PC-3 (cell line): ENCODE measurements around the gene BHLHA15. TPM values are rescaled to one million over a fixed set of nuclear protein-coding genes. Genes with fewer than 3 reads are reported as not detected.

Experiments used
- ATAC-seq: fragments of 200-7000 bp; cut with Tn5 transposase; 2 replicates; pipeline ENCODE4 v1.9.1; 2020; ENCODE audit warnings: mild to moderate bottlenecking, moderate library complexity
- BruUV-seq: library from RNA; stranded (reverse); fragments of 400-500 nt; replicated peaks from 2 replicates; lab custom pipeline; 2021; lab: Mats Ljungman, UMichigan
- CTCF ChIA-PET: fragments of 300-600 bp; sonication (Branson Sonifier 250); formaldehyde crosslinking; loops from one replicate; lab custom pipeline; 2022; ENCODE audit warnings: antibody characterized with exemption; lab: Charles Lee
- POLR2A ChIA-PET: fragments of 300-600 bp; sonication (Branson Sonifier 250); formaldehyde crosslinking; loops from one replicate; lab custom pipeline; 2022; ENCODE audit warnings: antibody characterized with exemption; ENCODE audit not compliant: unreplicated experiment; lab: Charles Lee
- DNase-seq: peaks from one replicate; pipeline ENCODE4 v3.0.0-alpha.2; 2015
- H2AFZ ChIP-seq: fragments of 300-600 bp; sonication (generic); 2 replicates; pipeline ENCODE4 v1.6.0; 2016; ENCODE audit warnings: antibody characterized with exemption, low read length
- H3F3A ChIP-seq: fragments of 300-600 bp; sonication (generic); one replicate; pipeline ENCODE4 v1.6.0; 2017; ENCODE audit warnings: antibody characterized with exemption, low read length, control low read depth, mild to moderate bottlenecking; ENCODE audit not compliant: unreplicated experiment
- H3K27ac ChIP-seq: fragments of 300-600 bp; sonication (generic); 2 replicates; pipeline ENCODE4 v1.5.1; 2016; ENCODE audit warnings: mild to moderate bottlenecking, low read length
- H3K27me3 ChIP-seq: fragments of 300-600 bp; sonication (generic); 2 replicates; pipeline ENCODE4 v1.6.1; 2016; ENCODE audit warnings: low read length, mixed read lengths
- H3K36me3 ChIP-seq: fragments of 300-600 bp; sonication (generic); 2 replicates; pipeline ENCODE4 v1.6.1; 2016; ENCODE audit warnings: low read depth, mixed run types, low read length, mixed read lengths
- H3K4me1 ChIP-seq: fragments of 300-600 bp; sonication (generic); 2 replicates; pipeline ENCODE4 v1.5.1; 2016; ENCODE audit warnings: low read length; ENCODE audit not compliant: insufficient read depth
- H3K4me2 ChIP-seq: fragments of 300-600 bp; sonication (generic); 2 replicates; pipeline ENCODE4 v1.6.0; 2016; ENCODE audit warnings: low read length
- H3K4me3 ChIP-seq: fragments of 300-600 bp; sonication (generic); 2 replicates; pipeline ENCODE4 v1.5.1; 2016; ENCODE audit warnings: mild to moderate bottlenecking, low read length, mixed read lengths
- H3K79me2 ChIP-seq: fragments of 300-600 bp; sonication (generic); 2 replicates; pipeline ENCODE4 v1.6.1; 2017; ENCODE audit warnings: low read length, mixed read lengths
- H3K9ac ChIP-seq: fragments of 300-600 bp; sonication (generic); 2 replicates; pipeline ENCODE4 v1.6.0; 2016; ENCODE audit warnings: mild to moderate bottlenecking, low read length
- H3K9me2 ChIP-seq: fragments of 300-600 bp; sonication (generic); replicated peaks from 2 replicates; pipeline ENCODE4 v1.6.1; 2016; ENCODE audit warnings: mixed run types, low read length, mixed read lengths
- H3K9me3 ChIP-seq: fragments of 300-600 bp; sonication (generic); 2 replicates; pipeline ENCODE4 v1.6.1; 2016; ENCODE audit warnings: low read length, mixed read lengths
- H4K20me1 ChIP-seq: fragments of 300-600 bp; sonication (generic); 2 replicates; pipeline ENCODE4 v1.6.1; 2016; ENCODE audit warnings: low read length, mixed read lengths
- EZH2 ChIP-seq: fragments of 300-600 bp; sonication (generic); IDR thresholded peaks from one replicate; pipeline ENCODE4 v1.6.1; 2017; ENCODE audit warnings: antibody characterized with exemption, mild to moderate bottlenecking, low read length; ENCODE audit not compliant: unreplicated experiment
- EZH2phosphoT487 ChIP-seq: fragments of 300-600 bp; sonication (generic); IDR thresholded peaks from 2 replicates; pipeline ENCODE4 v1.6.1; 2018; ENCODE audit warnings: mild to moderate bottlenecking, antibody characterized with exemption, low read length, borderline replicate concordance
- intact Hi-C: fragments of 100-400 bp; cut with micrococcal nuclease; formaldehyde crosslinking; loops from 2 replicates; pipeline ENCODE4 v1.9.0; 2023
- total RNA-seq: library from RNA; depleted of rRNA; stranded (reverse); fragments of >200 nt; gene quantifications from 2 replicates; pipeline ENCODE4 v1.2.3, GENCODE V29; 2014
- TF ChIP-seq, protein P1 (sequence below): fragments of 300-600 bp; sonication (generic); conservative IDR thresholded peaks from 2 replicates; pipeline ENCODE4 v1.5.1; 2017; ENCODE audit warnings: antibody characterized with exemption, low read depth, mild to moderate bottlenecking, low read length

Gene BHLHA15
- total RNA-seq, 1 experiment from 2014 or later = 12.0 TPM

GRCh38 chr7:98254516-98254915 is 43.3 kb downstream of the BHLHA15 start:
- Histone ChIP-seq H3K9me3 (no peaks in the 10 kb centered on the region), H2AFZ (no peak overlapping the region), H3K27ac (no peak overlapping the region), H3K4me3 (no peak overlapping the region), H3K9me2 (no peaks in the 10 kb centered on the region), H3K4me1 (peaks cover 22% of the 10 kb centered on the region), H3F3A (no peaks in the 10 kb centered on the region), H3K36me3 (no peaks in the 10 kb centered on the region), H3K27me3 (no peaks in the 10 kb centered on the region), H3K79me2 (peaks cover 25% of the 10 kb centered on the region), H3K9ac (no peak overlapping the region), H4K20me1 (no peaks in the 10 kb centered on the region), H3K4me2 (no peak overlapping the region)
- DNase-seq = no peak
- ATAC-seq = no peak
- ChIA-PET CTCF (no interaction called here), POLR2A (interaction anchor here (0.7 kb wide), 1 partner anchor 17 kb away, joined by 16 read pairs; no protein-coding TSS in a partner anchor)
- intact Hi-C loops = no loop called here
- TF ChIP-seq, protein P1, sequence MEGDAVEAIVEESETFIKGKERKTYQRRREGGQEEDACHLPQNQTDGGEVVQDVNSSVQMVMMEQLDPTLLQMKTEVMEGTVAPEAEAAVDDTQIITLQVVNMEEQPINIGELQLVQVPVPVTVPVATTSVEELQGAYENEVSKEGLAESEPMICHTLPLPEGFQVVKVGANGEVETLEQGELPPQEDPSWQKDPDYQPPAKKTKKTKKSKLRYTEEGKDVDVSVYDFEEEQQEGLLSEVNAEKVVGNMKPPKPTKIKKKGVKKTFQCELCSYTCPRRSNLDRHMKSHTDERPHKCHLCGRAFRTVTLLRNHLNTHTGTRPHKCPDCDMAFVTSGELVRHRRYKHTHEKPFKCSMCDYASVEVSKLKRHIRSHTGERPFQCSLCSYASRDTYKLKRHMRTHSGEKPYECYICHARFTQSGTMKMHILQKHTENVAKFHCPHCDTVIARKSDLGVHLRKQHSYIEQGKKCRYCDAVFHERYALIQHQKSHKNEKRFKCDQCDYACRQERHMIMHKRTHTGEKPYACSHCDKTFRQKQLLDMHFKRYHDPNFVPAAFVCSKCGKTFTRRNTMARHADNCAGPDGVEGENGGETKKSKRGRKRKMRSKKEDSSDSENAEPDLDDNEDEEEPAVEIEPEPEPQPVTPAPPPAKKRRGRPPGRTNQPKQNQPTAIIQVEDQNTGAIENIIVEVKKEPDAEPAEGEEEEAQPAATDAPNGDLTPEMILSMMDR = no peak
- TF ChIP-seq EZH2 = no peak
- no peak for TF ChIP-seq EZH2phosphoT487
- no TSS peak for BruUV-seq

GRCh38 chr7:98254951-98255610 is 43.8 kb downstream of the BHLHA15 start:
- no peak for ATAC-seq
- BruUV-seq = no TSS peak
- Histone ChIP-seq H2AFZ (no peak overlapping the region), H3K9me3 (no peaks in the 10 kb centered on the region), H3K27ac (no peak overlapping the region), H3F3A (no peaks in the 10 kb centered on the region), H3K9ac (no peak overlapping the region), H4K20me1 (no peaks in the 10 kb centered on the region), H3K4me3 (no peak overlapping the region), H3K79me2 (peaks cover 21% of the 10 kb centered on the region), H3K4me1 (peaks cover 19% of the 10 kb centered on the region), H3K36me3 (no peaks in the 10 kb centered on the region), H3K9me2 (no peaks in the 10 kb centered on the region), H3K27me3 (no peaks in the 10 kb centered on the region), H3K4me2 (no peak overlapping the region)
- intact Hi-C loops = no loop called here
- DNase-seq = no peak
- ChIA-PET POLR2A (interaction anchor here (0.7 kb wide), 1 partner anchor 17 kb away, joined by 16 read pairs; no protein-coding TSS in a partner anchor), CTCF (no interaction called here)
- TF ChIP-seq EZH2phosphoT487 = no peak
- TF ChIP-seq, protein P1 = no peak
- TF ChIP-seq EZH2 = no peak

GRCh38 chr7:98256431-98256830 is 45.2 kb downstream of the BHLHA15 start:
- Histone ChIP-seq H3K79me2 (peaks cover 20% of the 10 kb centered on the region), H3K27ac (no peak overlapping the region), H3K4me1 (peaks cover 7% of the 10 kb centered on the region; the same call in 1 of the 2 replicates), H3K36me3 (no peaks in the 10 kb centered on the region), H2AFZ (no peak overlapping the region), H3K9ac (no peak overlapping the region), H3K9me2 (no peaks in the 10 kb centered on the region), H3K4me3 (no peak overlapping the region), H3K4me2 (no peak overlapping the region), H3K27me3 (no peaks in the 10 kb centered on the region), H3K9me3 (no peaks in the 10 kb centered on the region), H4K20me1 (no peaks in the 10 kb centered on the region), H3F3A (no peaks in the 10 kb centered on the region)
- ChIA-PET POLR2A (no interaction called here), CTCF (no interaction called here)
- no peak for TF ChIP-seq EZH2
- ATAC-seq = no peak
- no TSS peak for BruUV-seq
- intact Hi-C loops = no loop called here
- no peak for DNase-seq
